HG02571 (cell line): ENCODE results near the gene HOXA7.

Source experiments
- ATAC-seq: cut with Tn5 transposase; IDR thresholded peaks from one replicate; pipeline ENCODE4 v1.9.1; 2021; ENCODE audit warnings: mild to moderate bottlenecking, moderate library complexity; ENCODE audit not compliant: unreplicated experiment

Gene HOXA7

GRCh38 chr7:27123007-27123476 is 33.4 kb downstream of the HOXA7 start:
- ATAC-seq = no peak

- ATAC-seq = no peak
Observed at GRCh38 chr7:27122077-27122910, 34.2 kb downstream of the HOXA7 start.

- ATAC-seq = no peak
Observed at GRCh38 chr7:27121684-27122076, 34.8 kb downstream of the HOXA7 start.

- no peak for ATAC-seq
Observed at GRCh38 chr7:27119412-27119911, 37.0 kb downstream of the HOXA7 start.

GRCh38 chr7:27118580-27118979 is 37.9 kb downstream of the HOXA7 start:
- no peak for ATAC-seq

GRCh38 chr7:27117887-27118491 is 38.5 kb downstream of the HOXA7 start:
- no peak for ATAC-seq

GRCh38 chr7:27116962-27117886 is 39.3 kb downstream of the HOXA7 start:
- ATAC-seq = no peak

- ATAC-seq = no peak
Observed at GRCh38 chr7:27116031-27116961, 40.2 kb downstream of the HOXA7 start.

GRCh38 chr7:27115221-27116026 is 41.1 kb downstream of the HOXA7 start:
- ATAC-seq = no peak

GRCh38 chr7:27114881-27115220 is 41.6 kb downstream of the HOXA7 start:
- no peak for ATAC-seq

GRCh38 chr7:27113991-27114769 is 42.3 kb downstream of the HOXA7 start:
- ATAC-seq = no peak

GRCh38 chr7:27112955-27113949 is 43.2 kb downstream of the HOXA7 start:
- no peak for ATAC-seq

GRCh38 chr7:27112361-27112760 is 44.1 kb downstream of the HOXA7 start:
- ATAC-seq = no peak

- no peak for ATAC-seq
Observed at GRCh38 chr7:27111751-27112277, 44.7 kb downstream of the HOXA7 start.

- no peak for ATAC-seq
Observed at GRCh38 chr7:27111042-27111750, 45.3 kb downstream of the HOXA7 start.
